GM12878 (cell line): ENCODE results near the gene NAALAD2.

Source experiments
- EP300 ChIP-seq, 2 experiments: fragments of 150-350 bp in 1 of 2; IDR thresholded peaks; 2 replicates each; pipeline ENCODE4 v1.6.1; 2011 to 2012; ENCODE audit warnings: low read depth in 2 of 2, low read length in 2 of 2, borderline replicate concordance in 1 of 2, improper control_type of control experiment in 1 of 2, inconsistent platforms in 1 of 2; ENCODE audit not compliant: control insufficient read depth in 1 of 2
- ETV6 ChIP-seq, 2 experiments: fragments of 450-650 bp in 1 of 2; IDR thresholded peaks in 1 of 2; conservative IDR thresholded peaks in 1 of 2; 2 replicates each; pipeline ENCODE4 v1.6.1; 2014; ENCODE audit warnings: antibody characterized with exemption in 1 of 2, borderline replicate concordance in 1 of 2, low read depth in 1 of 2, mild to moderate bottlenecking in 1 of 2, moderate library complexity in 1 of 2
- EZH2 ChIP-seq: IDR thresholded peaks from 2 replicates; pipeline ENCODE4 v1.6.1; 2012; ENCODE audit warnings: low read depth, mild to moderate bottlenecking, control low read depth, inconsistent platforms, low read length, borderline replicate concordance; ENCODE audit not compliant: control insufficient read depth
- HCFC1 ChIP-seq: fragments of 150-350 bp; IDR thresholded peaks from 2 replicates; pipeline ENCODE4 v1.6.1; 2014; ENCODE audit warnings: low read length
- MAX ChIP-seq: IDR thresholded peaks from 2 replicates; pipeline ENCODE4 v1.6.1; 2012; ENCODE audit warnings: low read depth, low read length, improper control_type of control experiment
- TF ChIP-seq, protein P1 (sequence below), 3 experiments: IDR thresholded peaks in 2 of 3; conservative IDR thresholded peaks in 1 of 3; 2 replicates each; pipeline ENCODE4 v1.5.1; 2011; ENCODE audit warnings: low read depth in 3 of 3, low read length in 3 of 3, mild to moderate bottlenecking in 3 of 3, control low read depth in 2 of 3, moderate library complexity in 2 of 3, inconsistent platforms in 1 of 3, mixed read lengths in 1 of 3; ENCODE audit not compliant: control insufficient read depth in 2 of 3, insufficient read depth in 1 of 3; ENCODE audit errors: extremely low read depth in 1 of 3
- TF ChIP-seq, protein P2 (sequence below): fragments of 450-650 bp; formaldehyde crosslinking; IDR thresholded peaks from 2 replicates; pipeline ENCODE4 v1.5.0; 2022; ENCODE audit warnings: mild to moderate bottlenecking, missing genetic modification characterization

DNA sequence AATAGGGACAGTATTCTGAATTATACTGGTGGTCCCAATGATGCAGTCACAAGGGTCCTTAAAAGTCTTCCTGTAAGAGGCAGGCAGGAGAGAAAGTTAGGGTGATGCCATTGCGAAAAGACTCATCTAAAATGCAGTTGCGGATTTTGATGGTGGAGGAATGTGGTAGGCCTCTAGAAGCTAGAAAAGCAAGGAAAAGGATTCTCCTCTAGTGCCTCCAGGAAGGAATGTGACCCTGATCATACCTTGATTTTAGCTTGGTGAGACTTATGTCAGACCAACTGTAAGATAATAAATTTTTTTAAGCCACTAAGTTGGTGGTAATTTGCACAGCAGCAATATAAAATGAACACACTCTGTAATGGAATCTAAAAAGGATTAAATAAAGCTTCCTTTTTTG lies 54.5 kb downstream of the NAALAD2 start:
- TF ChIP-seq, protein P1, sequence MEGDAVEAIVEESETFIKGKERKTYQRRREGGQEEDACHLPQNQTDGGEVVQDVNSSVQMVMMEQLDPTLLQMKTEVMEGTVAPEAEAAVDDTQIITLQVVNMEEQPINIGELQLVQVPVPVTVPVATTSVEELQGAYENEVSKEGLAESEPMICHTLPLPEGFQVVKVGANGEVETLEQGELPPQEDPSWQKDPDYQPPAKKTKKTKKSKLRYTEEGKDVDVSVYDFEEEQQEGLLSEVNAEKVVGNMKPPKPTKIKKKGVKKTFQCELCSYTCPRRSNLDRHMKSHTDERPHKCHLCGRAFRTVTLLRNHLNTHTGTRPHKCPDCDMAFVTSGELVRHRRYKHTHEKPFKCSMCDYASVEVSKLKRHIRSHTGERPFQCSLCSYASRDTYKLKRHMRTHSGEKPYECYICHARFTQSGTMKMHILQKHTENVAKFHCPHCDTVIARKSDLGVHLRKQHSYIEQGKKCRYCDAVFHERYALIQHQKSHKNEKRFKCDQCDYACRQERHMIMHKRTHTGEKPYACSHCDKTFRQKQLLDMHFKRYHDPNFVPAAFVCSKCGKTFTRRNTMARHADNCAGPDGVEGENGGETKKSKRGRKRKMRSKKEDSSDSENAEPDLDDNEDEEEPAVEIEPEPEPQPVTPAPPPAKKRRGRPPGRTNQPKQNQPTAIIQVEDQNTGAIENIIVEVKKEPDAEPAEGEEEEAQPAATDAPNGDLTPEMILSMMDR (IDR thresholded peaks at IDR 0.05 in 2 of 3, conservative IDR thresholded peaks at IDR 0.05 in 1 of 3; ENCODE audit: control insufficient read depth in 2 of 3, extremely low read depth in 1 of 3, insufficient read depth in 1 of 3, low read depth in 3 of 3, low read length in 3 of 3), result no peak
- TF ChIP-seq MAX, result no peak
- TF ChIP-seq ETV6 (conservative IDR thresholded peaks at IDR 0.05 in 1 of 2, IDR thresholded peaks at IDR 0.05 in 1 of 2; ENCODE audit: borderline replicate concordance in 1 of 2, low read depth in 1 of 2), result no peak
- TF ChIP-seq HCFC1, result no peak
- TF ChIP-seq, protein P2, sequence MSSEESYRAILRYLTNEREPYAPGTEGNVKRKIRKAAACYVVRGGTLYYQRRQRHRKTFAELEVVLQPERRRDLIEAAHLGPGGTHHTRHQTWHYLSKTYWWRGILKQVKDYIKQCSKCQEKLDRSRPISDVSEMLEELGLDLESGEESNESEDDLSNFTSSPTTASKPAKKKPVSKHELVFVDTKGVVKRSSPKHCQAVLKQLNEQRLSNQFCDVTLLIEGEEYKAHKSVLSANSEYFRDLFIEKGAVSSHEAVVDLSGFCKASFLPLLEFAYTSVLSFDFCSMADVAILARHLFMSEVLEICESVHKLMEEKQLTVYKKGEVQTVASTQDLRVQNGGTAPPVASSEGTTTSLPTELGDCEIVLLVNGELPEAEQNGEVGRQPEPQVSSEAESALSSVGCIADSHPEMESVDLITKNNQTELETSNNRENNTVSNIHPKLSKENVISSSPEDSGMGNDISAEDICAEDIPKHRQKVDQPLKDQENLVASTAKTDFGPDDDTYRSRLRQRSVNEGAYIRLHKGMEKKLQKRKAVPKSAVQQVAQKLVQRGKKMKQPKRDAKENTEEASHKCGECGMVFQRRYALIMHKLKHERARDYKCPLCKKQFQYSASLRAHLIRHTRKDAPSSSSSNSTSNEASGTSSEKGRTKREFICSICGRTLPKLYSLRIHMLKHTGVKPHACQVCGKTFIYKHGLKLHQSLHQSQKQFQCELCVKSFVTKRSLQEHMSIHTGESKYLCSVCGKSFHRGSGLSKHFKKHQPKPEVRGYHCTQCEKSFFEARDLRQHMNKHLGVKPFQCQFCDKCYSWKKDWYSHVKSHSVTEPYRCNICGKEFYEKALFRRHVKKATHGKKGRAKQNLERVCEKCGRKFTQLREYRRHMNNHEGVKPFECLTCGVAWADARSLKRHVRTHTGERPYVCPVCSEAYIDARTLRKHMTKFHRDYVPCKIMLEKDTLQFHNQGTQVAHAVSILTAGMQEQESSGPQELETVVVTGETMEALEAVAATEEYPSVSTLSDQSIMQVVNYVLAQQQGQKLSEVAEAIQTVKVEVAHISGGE (CRISPR knock-in tag), result no peak
- TF ChIP-seq EP300 (IDR thresholded peaks at IDR 0.05; ENCODE audit: borderline replicate concordance in 1 of 2, control insufficient read depth in 1 of 2, low read depth in 2 of 2, low read length in 2 of 2), result no peak
- no peak for TF ChIP-seq EZH2
